ENCODE data around the gene NPW. TPM values are rescaled to one million over a fixed set of nuclear protein-coding genes. Genes with fewer than 3 reads are reported as not detected.

The NPW gene
- total and polyA plus RNA-seq, 7 experiments from 2014 or later: 0.53 to 1.7 TPM; not detected in 5

DNA sequence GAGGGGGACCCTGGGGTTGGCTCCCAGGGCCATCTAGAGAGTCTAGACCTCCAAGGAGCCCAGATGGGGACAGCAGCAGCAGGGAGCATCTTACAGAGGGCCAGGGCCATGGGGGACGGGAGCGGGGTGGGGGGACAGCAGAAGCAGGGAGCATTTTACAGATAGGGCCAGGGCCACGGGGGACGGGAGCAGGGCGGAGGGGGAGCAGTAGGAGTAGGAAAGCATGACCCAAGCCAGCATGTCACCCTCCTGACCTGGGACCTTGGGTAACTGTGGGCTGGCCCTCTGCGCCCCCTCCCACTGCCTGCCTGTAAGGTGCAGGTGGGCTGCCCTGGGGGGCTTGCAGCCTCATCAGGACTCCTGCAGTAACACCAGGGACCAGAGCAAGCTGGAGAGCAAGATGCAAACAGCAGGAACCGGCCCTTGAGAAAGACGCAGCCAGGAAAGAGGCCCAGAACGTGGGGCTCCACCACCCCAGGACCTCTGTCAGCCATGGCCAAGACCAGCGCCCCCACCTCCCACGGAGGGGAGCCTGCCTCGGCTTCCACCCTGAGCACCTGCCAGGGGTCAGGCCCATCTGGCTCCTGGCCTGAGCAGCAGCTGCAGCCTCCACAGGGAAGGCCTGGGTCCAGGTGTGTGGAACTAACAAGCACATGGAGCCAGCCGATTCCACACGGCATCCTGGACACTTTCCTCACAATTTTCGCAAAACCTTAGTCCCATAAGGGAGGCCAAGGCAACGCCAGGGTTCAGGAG, 12.3 kb upstream of the NPW start:
- ChIA-PET POLR2A (interaction anchor here (0.6 to 2.9 kb wide), 6 partner anchors 15 to 492 kb away, joined by 3 to 30 read pairs (median 6); partner anchors contain the start of genes RPS2, TBL3 and TRAF7), CTCF (interaction anchor here (1.3 kb wide), 1 partner anchor 146 kb away, joined by 3 read pairs; no protein-coding TSS in a partner anchor)
- H3K4me1 ChIP-seq (ENCODE audit: control insufficient read depth in 2 of 2, insufficient read depth in 2 of 2, low read length in 2 of 2): peaks cover 36 to 38% of the 10 kb centered on the region in 2 donors
- Mint-ChIP-seq H3K36me3 (peaks cover 0 to 10% (median 0%) of the 10 kb centered on the region in 5 donors), H3K27ac (peak overlapping the region in 7 of 9 donors; percentile 3 to 76 (median 45)), H3K9me3 (no peaks in the 10 kb centered on the region), H3K4me1 (peaks cover 22 to 48% (median 35%) of the 10 kb centered on the region in 7 donors), H3K27me3 (no peaks in the 10 kb centered on the region), H3K4me3 (peak overlapping the region; percentile 72 to 93 (median 87))
- no peaks in the 10 kb centered on the region for H3K27me3 ChIP-seq (ENCODE audit: control insufficient read depth in 2 of 2, insufficient read depth in 2 of 2, low read length in 2 of 2)
- ATAC-seq (no peak), DNase-seq (no peak)
- no peaks in the 10 kb centered on the region for H3K9me3 ChIP-seq (ENCODE audit: control insufficient read depth in 2 of 3, low read length in 3 of 3)
- H3K4me3 ChIP-seq (ENCODE audit: low read length): peak overlapping the region; percentile 3
- intact Hi-C loops (cut with micrococcal nuclease): loop anchor here in 1 of 2 donors (5.0 kb wide), 1 partner anchor 40 kb away; the partner anchor contains the start of genes NTHL1 and TSC2
- H3K27ac ChIP-seq (ENCODE audit: low read depth, low read length): peak overlapping the region; percentile 86
- H3K36me3 ChIP-seq (ENCODE audit: control insufficient read depth in 2 of 3, insufficient read depth in 3 of 3, low read length in 3 of 3): peaks cover 0 to 14% (median 0%) of the 10 kb centered on the region in 3 experiments

DNA sequence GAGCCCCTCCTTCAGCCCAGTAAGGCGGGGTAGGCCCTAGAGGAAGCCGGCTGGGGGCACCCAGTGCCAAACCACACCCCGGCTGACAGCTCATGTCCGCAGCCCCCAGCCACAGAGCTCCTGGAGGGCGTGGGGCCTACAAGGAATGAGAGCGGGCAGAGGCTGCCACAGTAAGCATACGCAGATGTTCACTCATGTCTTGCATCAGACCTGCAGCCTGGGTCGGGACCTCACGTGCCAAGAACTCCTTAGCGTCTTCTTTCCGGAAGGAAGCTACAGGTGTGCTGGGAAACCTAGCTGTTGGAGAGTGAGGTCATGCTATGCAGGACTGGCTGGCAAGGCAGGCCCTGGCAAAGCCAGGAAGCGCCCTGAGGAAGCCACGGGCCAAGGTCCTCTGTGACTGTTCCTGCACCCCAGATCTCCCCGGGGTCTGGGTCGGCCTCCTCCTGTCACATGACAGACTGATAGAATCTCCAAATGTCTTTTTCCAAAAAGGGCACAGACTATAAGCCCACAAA, 11.5 kb upstream of the NPW start:
- Histone ChIP-seq H3K27ac (ENCODE audit: low read depth, low read length) (peak overlapping the region; percentile 86), H3K4me1 (ENCODE audit: control insufficient read depth in 2 of 2, insufficient read depth in 2 of 2, low read length in 2 of 2) (peaks cover 36 to 38% of the 10 kb centered on the region in 2 donors), H3K9me3 (ENCODE audit: control insufficient read depth in 2 of 3, low read length in 3 of 3) (no peaks in the 10 kb centered on the region), H3K36me3 (ENCODE audit: control insufficient read depth in 2 of 3, insufficient read depth in 3 of 3, low read length in 3 of 3) (peaks cover 0 to 6% (median 0%) of the 10 kb centered on the region in 3 experiments), H3K27me3 (ENCODE audit: control insufficient read depth in 2 of 2, insufficient read depth in 2 of 2, low read length in 2 of 2) (no peaks in the 10 kb centered on the region), H3K4me3 (ENCODE audit: low read length) (peak overlapping the region; percentile 69)
- peaks cover 22 to 48% (median 35%) of the 10 kb centered on the region in 7 donors for H3K4me1 Mint-ChIP-seq
- CTCF ChIA-PET: interaction anchor here (1.3 kb wide), 1 partner anchor 145 kb away, joined by 3 read pairs; no protein-coding TSS in a partner anchor
- peaks cover 0 to 8% (median 0%) of the 10 kb centered on the region in 5 donors for H3K36me3 Mint-ChIP-seq
- ATAC-seq: no peak
- intact Hi-C loops (cut with micrococcal nuclease): loop anchor here in 1 of 2 donors (2.0 to 5.0 kb wide), 2 partner anchors 39 to 43 kb away; partner anchors contain the start of genes NTHL1, RPS2 and TSC2
- no peak for DNase-seq
- no peaks in the 10 kb centered on the region for H3K27me3 Mint-ChIP-seq
- H3K4me3 Mint-ChIP-seq: peak overlapping the region; percentile 72 to 93 (median 87)
- POLR2A ChIA-PET: interaction anchor here (0.6 to 2.9 kb wide), 9 partner anchors 12 to 217 kb away, joined by 3 to 30 read pairs (median 4); partner anchors contain the start of genes MLST8, RPS2, TBL3 and TRAF7
- no peaks in the 10 kb centered on the region for H3K9me3 Mint-ChIP-seq
- peak overlapping the region; percentile 60 to 94 (median 76) for H3K27ac Mint-ChIP-seq

DNA sequence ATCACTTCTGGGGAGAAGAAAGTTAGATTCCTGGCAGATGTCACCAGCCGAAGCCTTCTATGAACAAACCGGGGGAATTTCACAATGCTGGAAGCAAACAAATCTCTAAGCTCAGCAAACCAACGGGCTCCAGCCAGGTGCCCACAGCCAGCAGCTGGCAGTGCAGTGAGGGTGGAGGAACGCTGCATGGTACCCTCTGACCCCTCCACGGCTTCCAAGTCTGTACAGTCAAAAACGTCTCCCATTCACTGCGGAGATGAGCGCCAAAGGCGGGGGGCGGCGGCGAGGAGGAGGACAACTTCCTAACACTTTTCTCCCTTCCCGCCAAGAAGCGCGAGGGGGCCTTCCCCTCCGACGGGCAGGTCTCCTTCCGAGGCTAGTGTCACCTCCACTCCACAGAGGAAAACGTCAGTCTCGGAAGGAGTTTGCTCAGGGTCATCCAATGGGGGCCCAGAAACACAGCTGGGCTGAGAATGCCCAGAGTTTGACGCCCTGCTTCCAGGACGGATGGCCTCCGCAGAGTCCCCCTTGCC, 10.9 kb upstream of the NPW start:
- DNase-seq (peak in 1 of 9 donors; percentile 35), ATAC-seq (no peak)
- H3K4me3 Mint-ChIP-seq: peak overlapping the region; percentile 72 to 93 (median 87)
- Histone ChIP-seq H3K27me3 (ENCODE audit: control insufficient read depth in 2 of 2, insufficient read depth in 2 of 2, low read length in 2 of 2) (no peaks in the 10 kb centered on the region), H3K4me3 (ENCODE audit: low read length) (peak overlapping the region; percentile 69), H3K27ac (ENCODE audit: low read depth, low read length) (peak overlapping the region; percentile 86), H3K4me1 (ENCODE audit: control insufficient read depth in 2 of 2, insufficient read depth in 2 of 2, low read length in 2 of 2) (peaks cover 36 to 37% of the 10 kb centered on the region in 2 donors), H3K9me3 (ENCODE audit: control insufficient read depth in 2 of 3, low read length in 3 of 3) (no peaks in the 10 kb centered on the region), H3K36me3 (ENCODE audit: control insufficient read depth in 2 of 3, insufficient read depth in 3 of 3, low read length in 3 of 3) (no peaks in the 10 kb centered on the region)
- H3K27me3 Mint-ChIP-seq: no peaks in the 10 kb centered on the region
- no peaks in the 10 kb centered on the region for H3K9me3 Mint-ChIP-seq
- peaks cover 22 to 48% (median 35%) of the 10 kb centered on the region in 7 donors for H3K4me1 Mint-ChIP-seq
- peaks cover 0 to 8% (median 0%) of the 10 kb centered on the region in 5 donors for H3K36me3 Mint-ChIP-seq
- CTCF ChIA-PET: interaction anchor here (0.8 to 1.3 kb wide), 2 partner anchors 144 to 208 kb away, joined by 3 read pairs; no protein-coding TSS in a partner anchor
- POLR2A ChIA-PET: interaction anchor here (0.6 to 2.9 kb wide), 14 partner anchors 13 to 480 kb away, joined by 3 to 30 read pairs (median 4); partner anchors contain the start of genes GFER, MLST8, NDUFB10 and RPS2
- intact Hi-C loops (cut with micrococcal nuclease): loop anchor here (1.0 to 5.0 kb wide), 9 partner anchors 15 to 421 kb away; partner anchors contain the start of genes NTHL1 (in 2 of the 2), RPS2 (in 2 of the 2), TSC2 (in 2 of the 2) and CCNF (in 1 of the 2)
- H3K27ac Mint-ChIP-seq: peak overlapping the region; percentile 60 to 94 (median 76)

- intact Hi-C loops (cut with micrococcal nuclease): loop anchor here (1.0 to 5.0 kb wide), 9 partner anchors 14 to 420 kb away; partner anchors contain the start of genes NTHL1 (in 2 of the 2), RPS2 (in 2 of the 2), TSC2 (in 2 of the 2) and CCNF (in 1 of the 2)
- Mint-ChIP-seq H3K9me3 (no peaks in the 10 kb centered on the region), H3K4me1 (peaks cover 22 to 43% (median 32%) of the 10 kb centered on the region in 7 donors), H3K4me3 (peak overlapping the region; percentile 72 to 93 (median 87)), H3K27me3 (no peaks in the 10 kb centered on the region), H3K36me3 (peaks cover 0 to 8% (median 0%) of the 10 kb centered on the region in 5 donors), H3K27ac (peak overlapping the region; percentile 60 to 94 (median 76))
- ATAC-seq: peak; percentile 51
- H3K9me3 ChIP-seq (ENCODE audit: control insufficient read depth in 2 of 3, low read length in 3 of 3): no peaks in the 10 kb centered on the region
- ChIA-PET CTCF (interaction anchor here (0.5 to 0.8 kb wide), 2 partner anchors 57 to 208 kb away, joined by 3 read pairs; no protein-coding TSS in a partner anchor), POLR2A (interaction anchor here (0.6 to 2.9 kb wide), 12 partner anchors 13 to 479 kb away, joined by 3 to 30 read pairs (median 6); partner anchors contain the start of genes GFER, NDUFB10, RPS2 and TBL3)
- H3K36me3 ChIP-seq (ENCODE audit: control insufficient read depth in 2 of 3, insufficient read depth in 3 of 3, low read length in 3 of 3): no peaks in the 10 kb centered on the region
- H3K27ac ChIP-seq (ENCODE audit: low read depth, low read length): peak overlapping the region; percentile 86
- H3K4me1 ChIP-seq (ENCODE audit: control insufficient read depth in 2 of 2, insufficient read depth in 2 of 2, low read length in 2 of 2): peaks cover 32% of the 10 kb centered on the region in 2 donors
- DNase-seq: no peak
- H3K4me3 ChIP-seq (ENCODE audit: low read length): peak overlapping the region; percentile 69
- no peaks in the 10 kb centered on the region for H3K27me3 ChIP-seq (ENCODE audit: control insufficient read depth in 2 of 2, insufficient read depth in 2 of 2, low read length in 2 of 2)
Measured at GRCh38 chr16:2009164-2009711, 10.3 kb upstream of the NPW start.

- ATAC-seq (peak; percentile 97), DNase-seq (peak; percentile 64 to 87 (median 78))
- H3K36me3 ChIP-seq (ENCODE audit: control insufficient read depth in 2 of 3, insufficient read depth in 3 of 3, low read length in 3 of 3): no peaks in the 10 kb centered on the region
- Mint-ChIP-seq H3K9me3 (no peaks in the 10 kb centered on the region), H3K4me1 (peaks cover 22 to 39% (median 32%) of the 10 kb centered on the region in 7 donors), H3K36me3 (peaks cover 0 to 8% (median 0%) of the 10 kb centered on the region in 5 donors), H3K4me3 (peak within 1 kb of the TSS; percentile 87 to 94 (median 92)), H3K27me3 (no peaks in the 10 kb centered on the region), H3K27ac (peak within 1 kb of the TSS; percentile 85 to 99 (median 97))
- CTCF ChIA-PET: interaction anchor here (0.5 kb wide), 1 partner anchor 58 kb away, joined by 3 read pairs; no protein-coding TSS in a partner anchor
- intact Hi-C loops (cut with micrococcal nuclease): loop anchor here (1.0 to 5.0 kb wide), 9 partner anchors 13 to 419 kb away; partner anchors contain the start of genes NTHL1 (in 2 of the 2), RPS2 (in 2 of the 2), TSC2 (in 2 of the 2) and CCNF (in 1 of the 2)
- H3K4me3 ChIP-seq (ENCODE audit: low read length): peak within 1 kb of the TSS; percentile 77
- H3K9me3 ChIP-seq (ENCODE audit: control insufficient read depth in 2 of 3, low read length in 3 of 3): no peaks in the 10 kb centered on the region
- no peaks in the 10 kb centered on the region for H3K27me3 ChIP-seq (ENCODE audit: control insufficient read depth in 2 of 2, insufficient read depth in 2 of 2, low read length in 2 of 2)
- peak within 1 kb of the TSS; percentile 91 for H3K27ac ChIP-seq (ENCODE audit: low read depth, low read length)
- peaks cover 26 to 29% of the 10 kb centered on the region in 2 donors for H3K4me1 ChIP-seq (ENCODE audit: control insufficient read depth in 2 of 2, insufficient read depth in 2 of 2, low read length in 2 of 2)
- POLR2A ChIA-PET: interaction anchor here (1.0 to 2.9 kb wide), 7 partner anchors 14 to 145 kb away, joined by 3 to 30 read pairs (median 8); partner anchors contain the start of genes GFER, RPS2, TBL3 and TRAF7
Measured at GRCh38 chr16:2009791-2010510, 9.6 kb upstream of the NPW start, which contains the start of gene ZNF598. Gene ZNF598 (minus strand): TSS chr16:2009821.
